Panc1 (cell line): ENCODE measurements around the gene CAPN3.

Source experiments
- CTCF ChIP-seq: fragments of 450-650 bp; IDR thresholded peaks from 2 replicates; pipeline ENCODE4 v1.5.1; 2017; ENCODE audit warnings: mild to moderate bottlenecking
- POLR2AphosphoS5 ChIP-seq: IDR thresholded peaks from 2 replicates; pipeline ENCODE4 v1.6.1; 2012; ENCODE audit warnings: mild to moderate bottlenecking, low read depth, low read length, moderate library complexity
- REST ChIP-seq, 2 experiments: IDR thresholded peaks; 2 replicates each; pipeline ENCODE4 v1.6.1; 2011 to 2012; ENCODE audit warnings: low read depth in 2 of 2, control low read depth in 1 of 2, low read length in 1 of 2, mild to moderate bottlenecking in 1 of 2, moderate library complexity in 1 of 2; ENCODE audit not compliant: insufficient read depth in 1 of 2
- SIN3A ChIP-seq: IDR thresholded peaks from 2 replicates; pipeline ENCODE4 v1.6.1; 2012; ENCODE audit warnings: low read depth, mild to moderate bottlenecking, low read length, moderate library complexity, borderline replicate concordance; ENCODE audit not compliant: insufficient read depth
- TCF7L2 ChIP-seq: IDR thresholded peaks from 2 replicates; pipeline ENCODE4 v1.6.1; 2011; ENCODE audit warnings: mild to moderate bottlenecking, low read depth, low read length, inconsistent platforms

- TF ChIP-seq CTCF: no peak
- no peak for TF ChIP-seq TCF7L2
- TF ChIP-seq REST (IDR thresholded peaks at IDR 0.05; ENCODE audit: insufficient read depth in 1 of 2, low read depth in 2 of 2, low read length in 1 of 2): no peak
- no peak for TF ChIP-seq POLR2AphosphoS5
- no peak for TF ChIP-seq SIN3A
These were observed 2.5 kb upstream of the CAPN3 start for GRCh38 chr15:42356851-42357250.
